Endometrial microvascular endothelial cells (primary cell): Measurements from ENCODE around the gene LRPPRC. TPM values are rescaled to one million over a fixed set of nuclear protein-coding genes. Genes with fewer than 3 reads are reported as not detected.

ENCODE experiments used
- in situ Hi-C: cut with HindIII; loops from 2 replicates; pipeline ENCODE4 v1.10.0; 2017; ENCODE audit warnings: low sequenced_read_pairs, low pct_unique_long_range_greater_than_20kb; ENCODE audit errors: inconsistent ontology term
- total RNA-seq: library from RNA; depleted of rRNA; stranded (reverse); fragments of >200 nt; gene quantifications from one replicate; pipeline ENCODE4 v1.2.3, GENCODE V29; 2015; ENCODE audit errors: inconsistent ontology term

The LRPPRC gene
- total RNA-seq, 1 donor from 2014 or later: 63.2 TPM

DNA sequence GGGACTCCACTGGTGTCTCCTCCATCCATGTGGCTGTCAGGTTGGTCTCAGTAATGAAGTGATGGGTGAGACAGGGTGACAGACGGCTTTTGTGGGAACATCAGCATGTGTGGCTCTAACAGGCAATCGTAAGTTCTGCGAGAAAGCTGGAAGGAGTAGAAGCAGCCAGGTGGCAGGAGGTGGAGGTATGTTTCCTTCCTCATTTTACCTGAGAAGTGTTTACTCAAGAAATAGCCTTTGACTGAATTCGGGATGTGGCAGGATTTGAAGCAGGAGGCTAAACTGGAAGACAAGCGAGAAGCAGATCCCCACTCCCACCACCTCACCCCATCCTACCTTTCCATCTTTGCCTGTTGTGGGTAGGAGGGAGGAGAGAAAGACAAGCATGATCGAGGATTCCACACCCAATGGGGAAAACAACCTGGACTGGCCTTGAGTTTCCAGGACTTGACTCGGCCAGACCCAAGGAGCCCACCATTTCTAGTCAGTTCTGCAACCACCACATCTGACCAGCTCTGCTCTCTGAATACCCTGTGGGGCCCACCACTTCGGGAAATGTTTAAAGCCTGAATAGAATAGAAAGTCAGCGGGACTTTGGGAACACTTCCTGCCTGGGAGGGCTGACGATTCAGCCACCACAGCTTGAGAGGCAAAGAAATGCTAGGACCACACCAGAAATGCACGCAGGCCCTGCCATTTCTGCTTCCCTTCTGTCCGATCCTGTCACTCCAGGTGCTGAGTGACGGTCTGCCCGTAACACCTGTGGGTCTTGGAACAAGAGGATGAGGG lies 155.8 kb downstream of the LRPPRC start:
- in situ Hi-C loops: no loop called here

DNA sequence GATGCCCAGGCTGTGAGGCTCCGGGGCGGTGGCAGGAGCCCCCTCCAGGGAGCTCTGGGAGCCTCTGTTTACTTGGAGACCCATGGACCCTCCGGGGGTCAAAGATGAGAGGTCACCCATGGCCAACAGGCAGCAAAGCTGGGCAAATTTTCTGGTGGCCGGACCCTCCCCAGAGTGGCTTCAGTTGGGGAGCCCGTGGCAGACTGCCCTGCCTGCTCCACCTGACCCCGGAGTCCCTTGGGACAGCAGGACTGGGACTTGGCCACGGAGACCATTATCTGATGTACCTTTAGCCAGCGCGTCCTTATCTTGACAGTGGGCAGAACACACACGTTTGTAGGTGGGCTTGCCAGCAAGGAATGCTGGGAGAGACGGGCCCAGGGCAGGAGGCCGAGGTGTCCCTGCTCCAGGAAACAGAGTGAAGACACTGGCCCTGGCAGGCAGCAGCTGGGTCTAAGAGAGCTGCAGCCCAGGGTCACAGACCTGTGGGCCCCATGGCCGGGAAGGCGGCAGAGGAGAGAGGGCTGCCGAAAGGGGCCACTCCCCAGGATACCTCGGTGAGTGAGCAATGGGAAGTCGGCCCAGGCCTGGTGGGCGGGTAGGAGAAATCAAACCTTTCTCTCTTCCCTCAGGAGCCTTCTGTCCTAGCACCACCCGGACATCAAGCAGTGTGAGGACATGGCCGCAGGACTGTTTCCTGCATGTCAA lies 157.1 kb downstream of the LRPPRC start, which contains the start of the genes ABCG5 and ABCG8:
ABCG5 (minus strand) TSS at position 280 of the 708 bp plus-strand sequence; CDS start at position 120, 160 bp downstream.
ABCG8 (plus strand) TSS at position 412 of the 708 bp plus-strand sequence; CDS start at position 495, 83 bp downstream.
- in situ Hi-C loops: no loop called here

DNA sequence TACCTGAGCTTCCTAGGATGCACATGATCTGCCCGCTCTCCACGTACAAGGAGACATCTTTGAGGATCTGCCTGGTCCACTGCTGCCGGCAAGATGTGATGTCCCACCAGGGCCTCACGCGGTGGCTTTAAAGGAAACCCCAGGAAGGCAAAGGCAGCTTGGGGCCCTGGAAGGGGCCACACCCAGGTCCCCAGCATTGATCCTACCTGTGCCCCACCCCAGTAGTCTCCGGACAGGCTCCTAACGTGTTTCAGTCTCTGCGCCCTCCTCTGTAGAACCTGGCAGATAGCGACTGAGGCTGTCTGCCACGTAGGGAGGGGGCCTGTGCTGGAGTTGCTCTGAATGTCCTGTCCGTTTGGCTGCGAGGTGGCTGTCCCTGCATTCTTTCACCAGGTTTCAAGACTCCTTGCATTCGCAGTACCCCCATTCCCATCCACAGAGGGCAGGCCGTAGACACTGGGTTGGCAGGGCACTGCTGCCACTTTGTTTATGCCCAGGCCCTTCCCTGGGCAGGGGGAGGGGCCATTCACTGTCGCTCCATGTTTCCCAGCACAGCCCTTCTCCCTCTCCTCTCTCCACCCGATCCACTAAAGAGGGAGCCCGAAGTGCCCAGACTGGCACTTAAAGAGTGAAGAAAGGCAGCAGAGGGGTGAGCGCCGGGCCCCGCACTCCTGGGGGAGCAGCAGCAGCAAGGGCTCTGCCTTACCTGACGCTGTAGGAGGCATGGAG lies 157.8 kb downstream of the LRPPRC start:
- in situ Hi-C loops: no loop called here

DNA sequence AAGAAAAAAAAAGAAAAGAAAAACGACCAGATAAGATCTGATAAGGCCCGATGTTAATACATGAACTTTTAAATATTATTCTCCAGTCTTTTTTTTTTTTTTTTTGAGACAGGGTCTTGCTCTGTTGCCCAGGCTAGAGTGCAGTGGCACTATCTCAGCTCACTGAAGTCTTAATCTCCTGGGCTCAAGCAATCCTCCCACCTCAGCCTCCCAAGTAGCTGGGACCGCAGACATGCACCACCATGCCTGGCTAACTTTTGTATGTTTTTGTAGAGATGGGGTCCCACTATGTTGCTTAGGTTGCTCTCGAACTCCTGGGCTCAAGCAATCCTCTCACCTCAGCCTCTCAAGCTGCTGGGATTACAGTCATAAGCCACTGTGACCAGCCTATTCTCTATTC lies 158.8 kb downstream of the LRPPRC start:
- in situ Hi-C loops: no loop called here

Other genes with a start within 250 kb of the LRPPRC start
- 10.8 TPM for gene DYNC2LI1, start 221.9 kb downstream of the LRPPRC start, total RNA-seq
- not detected for gene ABCG5, start 157.2 kb downstream of the LRPPRC start, total RNA-seq
- not detected for gene ABCG8, start 157.0 kb downstream of the LRPPRC start, total RNA-seq
- 14.5 TPM for gene PPM1B, start 172.9 kb upstream of the LRPPRC start, total RNA-seq